Measurements from ENCODE around the gene UTRN. TPM values are rescaled to one million over a fixed set of nuclear protein-coding genes. Genes with fewer than 3 reads are reported as not detected.

The UTRN gene
- total and polyA plus RNA-seq, 12 donors, result 11.4 to 109 (median 84.4) TPM

GRCh38 chr6:144295981-144296767 lies 11.0 kb downstream of the UTRN start:
- WGBS, 2 donors, result 98 to 99% methylated on average over 7 of the region's 7 CpGs
- H3K36me3 ChIP-seq, result peaks cover 0 to 49% (median 5%) of the 10 kb centered on the region in 9 donors
- intact Hi-C loops (cut with DNase I), result loop anchor here in 2 of 10 donors (10.0 kb wide), 2 partner anchors 139 to 179 kb away; no protein-coding TSS in a partner anchor
- DNase-seq, result no peak
- no peaks in the 10 kb centered on the region for H3K9me3 ChIP-seq
- peak in 1 of 8 donors; percentile 55 for ATAC-seq
- TF ChIP-seq, protein P1, sequence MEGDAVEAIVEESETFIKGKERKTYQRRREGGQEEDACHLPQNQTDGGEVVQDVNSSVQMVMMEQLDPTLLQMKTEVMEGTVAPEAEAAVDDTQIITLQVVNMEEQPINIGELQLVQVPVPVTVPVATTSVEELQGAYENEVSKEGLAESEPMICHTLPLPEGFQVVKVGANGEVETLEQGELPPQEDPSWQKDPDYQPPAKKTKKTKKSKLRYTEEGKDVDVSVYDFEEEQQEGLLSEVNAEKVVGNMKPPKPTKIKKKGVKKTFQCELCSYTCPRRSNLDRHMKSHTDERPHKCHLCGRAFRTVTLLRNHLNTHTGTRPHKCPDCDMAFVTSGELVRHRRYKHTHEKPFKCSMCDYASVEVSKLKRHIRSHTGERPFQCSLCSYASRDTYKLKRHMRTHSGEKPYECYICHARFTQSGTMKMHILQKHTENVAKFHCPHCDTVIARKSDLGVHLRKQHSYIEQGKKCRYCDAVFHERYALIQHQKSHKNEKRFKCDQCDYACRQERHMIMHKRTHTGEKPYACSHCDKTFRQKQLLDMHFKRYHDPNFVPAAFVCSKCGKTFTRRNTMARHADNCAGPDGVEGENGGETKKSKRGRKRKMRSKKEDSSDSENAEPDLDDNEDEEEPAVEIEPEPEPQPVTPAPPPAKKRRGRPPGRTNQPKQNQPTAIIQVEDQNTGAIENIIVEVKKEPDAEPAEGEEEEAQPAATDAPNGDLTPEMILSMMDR (IDR thresholded peaks at IDR 0.05), result no peak
- H3K4me3 ChIP-seq, result no peak overlapping the region
- peaks cover 3 to 74% (median 47%) of the 10 kb centered on the region in 9 donors for H3K4me1 ChIP-seq
- no peaks in the 10 kb centered on the region for H3K27me3 ChIP-seq
- H3K27ac ChIP-seq, result peak overlapping the region in 8 of 10 donors; percentile 41 to 80 (median 68)

DNA sequence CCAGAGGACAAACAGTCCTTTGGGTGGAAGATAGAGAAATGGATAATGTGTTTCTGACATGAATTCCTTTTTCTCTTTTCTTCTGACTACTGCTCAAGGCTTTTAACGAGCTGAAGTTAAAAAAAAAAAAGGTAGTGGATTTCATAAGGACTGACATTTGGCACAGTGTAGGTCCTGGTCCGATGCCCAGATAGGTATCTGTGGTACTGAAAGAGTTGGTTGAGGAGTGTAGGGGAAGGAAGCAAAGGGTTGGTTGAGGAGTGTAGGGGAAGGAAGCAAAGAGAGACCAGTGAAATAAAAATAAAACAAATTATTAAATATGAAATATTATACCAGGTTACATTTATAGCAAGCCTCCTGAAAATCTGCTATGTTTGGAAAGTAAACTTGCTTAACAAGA lies 11.8 kb downstream of the UTRN start:
- H3K27ac ChIP-seq, result peak overlapping the region in 9 of 10 donors; percentile 1 to 80 (median 68)
- peak in 6 of 8 donors; percentile 52 to 85 (median 64) for ATAC-seq
- DNase-seq, result peak in 1 of 2 donors; percentile 27

DNA sequence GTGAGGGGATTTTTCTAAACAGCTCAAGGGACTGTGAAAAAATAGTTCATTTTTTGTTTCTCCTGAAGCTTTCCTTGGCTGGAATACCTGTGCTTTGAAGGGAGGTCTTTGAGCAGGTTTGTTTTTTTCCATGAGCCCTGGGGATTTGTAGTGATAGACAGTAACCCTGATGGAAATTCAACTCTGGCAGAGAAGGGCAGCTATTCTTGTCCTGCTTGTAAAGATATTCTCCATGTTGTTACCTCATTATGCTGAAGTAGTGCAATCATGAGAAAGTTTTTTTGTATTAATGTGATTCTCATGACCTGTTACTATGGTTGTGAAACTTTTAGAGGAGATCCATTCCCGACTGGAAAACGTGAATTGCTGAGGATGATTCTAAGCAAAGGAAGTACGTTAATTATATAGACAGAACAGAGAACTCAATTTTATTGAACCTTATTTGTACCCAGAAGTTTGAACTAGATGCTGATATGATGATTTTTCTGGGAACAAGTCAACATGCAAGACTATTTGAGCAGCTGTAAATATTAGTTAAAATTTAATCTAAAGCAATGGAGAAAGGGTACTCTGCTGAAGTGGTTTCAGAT lies 12.5 kb downstream of the UTRN start:
- intact Hi-C loops (cut with DNase I), result loop anchor here in 2 of 10 donors (10.0 kb wide), 2 partner anchors 137 to 177 kb away; no protein-coding TSS in a partner anchor
- TF ChIP-seq, protein P1 (IDR thresholded peaks at IDR 0.05), result no peak
- Histone ChIP-seq H3K27ac (peak overlapping the region in 9 of 10 donors; percentile 33 to 80 (median 68)), H3K36me3 (peaks cover 0 to 46% (median 5%) of the 10 kb centered on the region in 9 donors), H3K27me3 (no peaks in the 10 kb centered on the region), H3K9me3 (no peaks in the 10 kb centered on the region), H3K4me3 (peak overlapping the region in 1 of 10 donors; percentile 0), H3K4me1 (peaks cover 3 to 60% (median 41%) of the 10 kb centered on the region in 9 donors)
- DNase-seq, result no peak
- peak in 6 of 8 donors; percentile 69 to 83 (median 72) for ATAC-seq
- 42 to 50% methylated on average over 3 of the region's 3 CpGs for WGBS, 2 donors

More for the DNA sequence above, 11.8 kb downstream of the UTRN start:
- no peak overlapping the region for H3K4me3 ChIP-seq
- 6 to 20% methylated on average over 2 of the region's 2 CpGs for WGBS, 2 donors
- no peaks in the 10 kb centered on the region for H3K27me3 ChIP-seq
- TF ChIP-seq, protein P1 (IDR thresholded peaks at IDR 0.05), result no peak
- H3K9me3 ChIP-seq, result no peaks in the 10 kb centered on the region
- intact Hi-C loops (cut with DNase I), result loop anchor here in 2 of 10 donors (10.0 kb wide), 2 partner anchors 138 to 178 kb away; no protein-coding TSS in a partner anchor
- peaks cover 3 to 66% (median 47%) of the 10 kb centered on the region in 9 donors for H3K4me1 ChIP-seq
- peaks cover 0 to 46% (median 5%) of the 10 kb centered on the region in 9 donors for H3K36me3 ChIP-seq

- Histone ChIP-seq H3K4me3 (peak overlapping the region in 1 of 10 donors; percentile 0), H3K36me3 (peaks cover 0 to 41% (median 5%) of the 10 kb centered on the region in 9 donors), H3K4me1 (peaks cover 3 to 54% (median 38%) of the 10 kb centered on the region in 9 donors), H3K9me3 (no peaks in the 10 kb centered on the region), H3K27ac (peak overlapping the region in 9 of 10 donors; percentile 33 to 80 (median 68)), H3K27me3 (no peaks in the 10 kb centered on the region)
- peak in 4 of 8 donors; percentile 61 to 71 (median 64) for ATAC-seq
- intact Hi-C loops (cut with DNase I), result loop anchor here in 2 of 10 donors (10.0 kb wide), 2 partner anchors 137 to 177 kb away; no protein-coding TSS in a partner anchor
- 46 to 47% methylated on average over 5 of the region's 5 CpGs for WGBS, 2 donors
- no peak for DNase-seq
- TF ChIP-seq, protein P1 (IDR thresholded peaks at IDR 0.05), result no peak
Measured at GRCh38 chr6:144298194-144298593, 13.1 kb downstream of the UTRN start.
